GM18951 (cell line): ENCODE data around the gene SUGP2.
"Not testable (repeated sequence)": the region's sequence is repeated elsewhere in the genome, so short reads cannot be mapped to it uniquely, and the experiment has no call there.

ENCODE experiments used
- POLR2A ChIP-seq: IDR thresholded peaks from 4 replicates; pipeline ENCODE4 v1.6.1; 2011; ENCODE audit warnings: mild to moderate bottlenecking; ENCODE audit not compliant: insufficient read length, insufficient read depth; ENCODE audit errors: extremely low read depth
- in situ Hi-C: fragments of 300-500 bp; cut with MboI; formaldehyde crosslinking; loops from one replicate; pipeline ENCODE4 v1.12.0; 2022; ENCODE audit warnings: low sequenced_read_pairs, mixed read lengths, inconsistent platforms; ENCODE audit not compliant: unreplicated experiment

Gene SUGP2

GRCh38 chr19:18955042-18955441 lies 78.3 kb downstream of the SUGP2 start:
- TF ChIP-seq POLR2A = no peak
- in situ Hi-C loops = no loop called here

- in situ Hi-C loops = no loop called here
Observed at GRCh38 chr19:18954094-18954493, 79.2 kb downstream of the SUGP2 start.

GRCh38 chr19:18952364-18953003 lies 80.8 kb downstream of the SUGP2 start:
- in situ Hi-C loops = not testable (repeated sequence)

More at GRCh38 chr19:18954094-18954493, 79.2 kb downstream of the SUGP2 start:
- TF ChIP-seq POLR2A = no peak

GRCh38 chr19:18951721-18952281 lies 81.5 kb downstream of the SUGP2 start:
- in situ Hi-C loops = no loop called here
- no peak for TF ChIP-seq POLR2A

- in situ Hi-C loops = no loop called here
- TF ChIP-seq POLR2A = no peak
Observed at GRCh38 chr19:18949858-18950257, 83.5 kb downstream of the SUGP2 start.

GRCh38 chr19:18948976-18949356 lies 84.4 kb downstream of the SUGP2 start:
- no peak for TF ChIP-seq POLR2A
- in situ Hi-C loops = no loop called here

- TF ChIP-seq POLR2A = no peak
- in situ Hi-C loops = no loop called here
Observed at GRCh38 chr19:18948075-18948975, 85.0 kb downstream of the SUGP2 start.

- in situ Hi-C loops = no loop called here
- TF ChIP-seq POLR2A = no peak
Observed at GRCh38 chr19:18946918-18947317, 86.4 kb downstream of the SUGP2 start.

GRCh38 chr19:18946335-18946734 lies 87.0 kb downstream of the SUGP2 start:
- in situ Hi-C loops = no loop called here
- no peak for TF ChIP-seq POLR2A

GRCh38 chr19:18945297-18945696 lies 88.0 kb downstream of the SUGP2 start:
- in situ Hi-C loops = no loop called here
- no peak for TF ChIP-seq POLR2A

GRCh38 chr19:18943465-18943864 lies 89.9 kb downstream of the SUGP2 start:
- no peak for TF ChIP-seq POLR2A
- in situ Hi-C loops = no loop called here

GRCh38 chr19:18942692-18943091 lies 90.6 kb downstream of the SUGP2 start:
- no peak for TF ChIP-seq POLR2A
- in situ Hi-C loops = no loop called here

- in situ Hi-C loops = no loop called here
- TF ChIP-seq POLR2A = no peak
Observed at GRCh38 chr19:18941628-18942354, 91.5 kb downstream of the SUGP2 start.
